Muscle layer of duodenum (tissue), 2 donors: Measurements from ENCODE around the gene EHD4.

Experiments used
- H3K27ac ChIP-seq: one replicate; pipeline ENCODE4 v1.7.0; 2013; ENCODE audit warnings: mild to moderate bottlenecking, low read length
- H3K27me3 ChIP-seq: one replicate; pipeline ENCODE4 v1.7.0; 2013; ENCODE audit warnings: low read depth, mild to moderate bottlenecking, control low read depth, low read length
- H3K36me3 ChIP-seq, 2 donors: one replicate each; pipeline ENCODE4 v1.7.0; 2013; ENCODE audit warnings: low read length in 2 of 2, control low read depth in 1 of 2, mild to moderate bottlenecking in 1 of 2; ENCODE audit not compliant: insufficient read depth in 2 of 2, control insufficient read depth in 1 of 2
- H3K4me1 ChIP-seq, 2 donors: one replicate each; pipeline ENCODE4 v1.7.0; 2013; ENCODE audit warnings: low read length in 2 of 2, mild to moderate bottlenecking in 2 of 2, control low read depth in 1 of 2, moderate library complexity in 1 of 2; ENCODE audit not compliant: insufficient read depth in 2 of 2, control insufficient read depth in 1 of 2
- H3K4me3 ChIP-seq, 2 donors: one replicate each; pipeline ENCODE4 v1.7.0; 2013; ENCODE audit warnings: low read length in 2 of 2, low read depth in 1 of 2, mild to moderate bottlenecking in 1 of 2
- H3K9me3 ChIP-seq, 2 donors: one replicate each; pipeline ENCODE4 v1.7.0; 2013; ENCODE audit warnings: low read length in 2 of 2, control low read depth in 1 of 2, mild to moderate bottlenecking in 1 of 2; ENCODE audit not compliant: control insufficient read depth in 1 of 2
- donor health status: healthy.

The EHD4 gene

DNA sequence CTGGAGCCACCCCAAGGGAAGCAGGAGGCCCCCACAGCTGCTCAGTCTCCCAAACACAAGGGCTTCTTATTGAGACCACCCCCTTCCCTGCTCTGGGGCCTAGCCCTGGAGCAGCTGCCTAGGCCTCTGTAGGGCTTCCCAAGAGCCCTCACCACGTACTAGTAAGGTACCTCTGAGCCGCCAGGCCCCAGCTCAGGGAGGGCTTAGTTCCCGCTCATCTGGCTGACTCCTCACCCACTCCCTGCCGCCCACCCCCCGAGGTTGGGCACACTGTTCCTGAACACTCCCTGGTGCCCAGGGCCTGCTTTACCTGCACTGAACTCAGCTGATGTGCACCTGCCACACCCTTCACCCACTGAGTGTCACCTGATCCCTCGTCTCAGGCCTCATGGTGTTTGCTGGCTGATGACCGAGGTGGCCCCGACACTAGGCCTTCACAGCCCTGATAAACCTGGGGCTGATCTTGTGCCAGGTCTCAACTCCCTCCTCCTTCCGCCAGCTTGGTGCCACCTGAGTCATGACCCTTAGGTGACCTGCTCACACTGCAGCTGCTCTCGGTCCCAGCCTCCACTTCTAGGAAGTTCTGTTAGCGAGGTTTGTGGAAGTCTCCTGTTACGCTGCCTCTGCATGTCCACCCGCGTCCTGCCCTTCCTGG, 60.5 kb downstream of the EHD4 start:
- H3K4me3 ChIP-seq: no peak overlapping the region
- no peak overlapping the region for H3K27ac ChIP-seq
- H3K36me3 ChIP-seq: peaks cover 16 to 25% of the 10 kb centered on the region in 2 donors
- H3K4me1 ChIP-seq: peaks cover 13 to 20% of the 10 kb centered on the region in 2 donors
- no peaks in the 10 kb centered on the region for H3K9me3 ChIP-seq
- no peaks in the 10 kb centered on the region for H3K27me3 ChIP-seq

- Histone ChIP-seq H3K4me1 (peaks cover 0 to 9% of the 10 kb centered on the region in 2 donors), H3K36me3 (peaks cover 23 to 28% of the 10 kb centered on the region in 2 donors), H3K27ac (no peak overlapping the region)
Observed at GRCh38 chr15:41908736-41909461, 63.5 kb downstream of the EHD4 start.

GRCh38 chr15:41907141-41907540, 65.2 kb downstream of the EHD4 start:
- Histone ChIP-seq H3K36me3 (peaks cover 23 to 28% of the 10 kb centered on the region in 2 donors), H3K27me3 (no peaks in the 10 kb centered on the region), H3K9me3 (no peaks in the 10 kb centered on the region), H3K4me1 (peaks cover 0 to 10% of the 10 kb centered on the region in 2 donors), H3K4me3 (no peak overlapping the region), H3K27ac (no peak overlapping the region)

More at GRCh38 chr15:41908736-41909461, 63.5 kb downstream of the EHD4 start:
- H3K27me3 ChIP-seq: no peaks in the 10 kb centered on the region
- no peak overlapping the region for H3K4me3 ChIP-seq
- no peaks in the 10 kb centered on the region for H3K9me3 ChIP-seq

DNA sequence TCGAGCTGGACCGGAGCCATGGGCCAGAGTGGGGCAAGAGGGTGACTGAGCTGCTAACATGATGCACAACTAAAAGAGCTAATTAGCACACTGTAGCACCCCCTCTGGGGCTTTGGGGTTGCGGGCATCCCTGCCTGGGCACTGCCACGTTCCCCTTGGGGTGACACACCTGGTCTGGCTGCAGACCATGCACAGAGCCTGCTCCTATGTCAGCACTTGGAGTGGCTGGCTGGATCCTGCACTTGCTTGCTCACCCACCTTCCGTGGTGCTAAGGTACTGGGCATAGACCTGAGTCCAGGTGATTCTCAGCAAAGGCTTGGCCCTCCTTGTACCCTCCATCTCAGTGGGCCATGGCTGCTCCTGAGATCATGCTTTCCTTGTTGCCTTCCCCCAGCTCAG, 65.7 kb downstream of the EHD4 start:
- Histone ChIP-seq H3K36me3 (peaks cover 23 to 28% of the 10 kb centered on the region in 2 donors), H3K4me3 (no peak overlapping the region), H3K27me3 (no peaks in the 10 kb centered on the region), H3K27ac (no peak overlapping the region), H3K4me1 (peaks cover 0 to 10% of the 10 kb centered on the region in 2 donors), H3K9me3 (no peaks in the 10 kb centered on the region)

GRCh38 chr15:41905036-41905793, 67.1 kb downstream of the EHD4 start:
- no peaks in the 10 kb centered on the region for H3K27me3 ChIP-seq
- H3K4me3 ChIP-seq: no peak overlapping the region
- H3K36me3 ChIP-seq: peaks cover 28 to 31% of the 10 kb centered on the region in 2 donors
- H3K27ac ChIP-seq: no peak overlapping the region
- H3K9me3 ChIP-seq: no peaks in the 10 kb centered on the region
- peaks cover 0 to 10% of the 10 kb centered on the region in 2 donors for H3K4me1 ChIP-seq

DNA sequence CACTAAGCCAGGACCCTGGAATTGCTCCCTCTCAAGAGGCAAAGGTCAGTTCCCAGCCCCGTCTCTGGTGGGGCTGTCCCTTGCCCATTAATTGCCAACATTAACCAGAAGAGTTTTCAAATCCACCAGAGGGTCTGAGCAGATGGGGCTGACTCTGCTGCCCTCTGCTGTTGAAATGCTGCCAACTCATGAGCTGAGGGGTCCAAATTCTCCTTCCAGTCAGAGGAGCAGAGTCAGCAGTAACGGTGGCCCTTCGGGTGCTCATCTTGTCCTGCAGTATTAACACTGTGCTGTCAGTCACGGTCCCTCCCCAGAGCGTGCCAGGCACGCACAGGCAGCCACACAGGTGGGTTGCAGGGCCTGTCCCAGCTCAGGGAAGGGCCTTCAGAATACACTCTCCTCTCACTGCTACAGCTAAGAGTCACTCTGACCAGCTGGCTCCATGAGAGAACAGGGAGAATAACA, 67.8 kb downstream of the EHD4 start:
- peaks cover 0 to 10% of the 10 kb centered on the region in 2 donors for H3K4me1 ChIP-seq
- H3K4me3 ChIP-seq: no peak overlapping the region
- no peaks in the 10 kb centered on the region for H3K9me3 ChIP-seq
- peaks cover 25 to 35% of the 10 kb centered on the region in 2 donors for H3K36me3 ChIP-seq
- no peaks in the 10 kb centered on the region for H3K27me3 ChIP-seq
- no peak overlapping the region for H3K27ac ChIP-seq

DNA sequence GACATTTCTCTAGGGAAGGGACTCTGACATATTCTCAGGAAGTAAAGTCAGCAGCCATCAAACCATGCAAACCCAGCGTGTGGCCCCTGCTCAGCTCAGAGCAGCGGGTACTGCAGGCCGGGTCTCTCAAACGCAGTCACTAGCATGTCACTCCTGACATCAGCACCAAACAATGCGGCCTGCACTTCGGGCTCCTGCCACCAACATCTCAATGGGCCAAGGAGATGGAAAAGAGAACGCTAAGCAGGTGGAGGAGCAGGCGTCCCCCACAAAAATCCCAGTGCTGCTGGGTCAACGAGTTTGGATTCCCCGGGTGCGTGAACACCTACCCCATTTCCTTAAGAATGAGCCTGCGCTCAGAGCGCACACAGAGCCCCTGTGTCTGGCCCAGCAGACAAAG, 68.6 kb downstream of the EHD4 start:
- Histone ChIP-seq H3K4me1 (peaks cover 0 to 10% of the 10 kb centered on the region in 2 donors), H3K36me3 (peaks cover 17 to 28% of the 10 kb centered on the region in 2 donors), H3K9me3 (no peaks in the 10 kb centered on the region), H3K27ac (no peak overlapping the region), H3K4me3 (no peak overlapping the region), H3K27me3 (no peaks in the 10 kb centered on the region)

- no peaks in the 10 kb centered on the region for H3K27me3 ChIP-seq
- no peak overlapping the region for H3K27ac ChIP-seq
- H3K36me3 ChIP-seq: peaks cover 4 to 16% of the 10 kb centered on the region in 2 donors
- no peak overlapping the region for H3K4me3 ChIP-seq
- no peaks in the 10 kb centered on the region for H3K9me3 ChIP-seq
- H3K4me1 ChIP-seq: peaks cover 0 to 10% of the 10 kb centered on the region in 2 donors
Observed at GRCh38 chr15:41901431-41901830, 70.9 kb downstream of the EHD4 start.

- H3K4me1 ChIP-seq: peaks cover 0 to 10% of the 10 kb centered on the region in 2 donors
- peaks cover 4 to 13% of the 10 kb centered on the region in 2 donors for H3K36me3 ChIP-seq
- H3K27ac ChIP-seq: no peak overlapping the region
- H3K9me3 ChIP-seq: no peaks in the 10 kb centered on the region
- H3K4me3 ChIP-seq: no peak overlapping the region
- H3K27me3 ChIP-seq: no peaks in the 10 kb centered on the region
Observed at GRCh38 chr15:41900526-41901380, 71.6 kb downstream of the EHD4 start.

DNA sequence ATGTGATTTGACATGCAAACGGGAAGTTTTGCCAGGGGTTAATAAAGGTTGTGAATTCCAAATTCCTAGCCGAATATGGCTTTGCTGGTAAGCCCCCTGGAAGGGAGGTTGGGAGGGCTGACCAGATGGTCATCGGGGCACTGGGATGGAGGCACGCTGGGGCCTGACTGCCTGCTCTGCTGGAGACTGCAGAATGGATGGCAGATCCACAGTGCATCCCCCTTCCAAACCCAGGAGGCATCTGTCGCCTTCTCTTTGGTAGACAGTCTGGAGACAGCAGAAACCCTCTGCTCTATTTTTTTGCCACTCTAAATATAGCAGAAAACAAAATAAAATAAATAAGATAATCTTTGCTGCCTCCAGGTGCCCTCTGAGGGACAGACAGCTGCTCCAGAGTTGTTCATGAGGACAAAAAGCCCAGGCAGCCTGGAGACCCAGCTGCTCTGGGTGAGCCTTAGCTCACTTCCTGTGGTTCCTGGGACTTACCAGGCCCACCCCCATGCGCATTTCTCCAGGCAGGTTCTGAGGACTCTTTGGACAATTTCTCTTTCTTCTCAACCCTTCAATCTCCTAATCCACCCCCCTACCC, 72.4 kb downstream of the EHD4 start:
- Histone ChIP-seq H3K27ac (no peak overlapping the region), H3K27me3 (no peaks in the 10 kb centered on the region), H3K4me1 (peaks cover 0 to 15% of the 10 kb centered on the region in 2 donors), H3K36me3 (peaks cover 4 to 13% of the 10 kb centered on the region in 2 donors), H3K9me3 (no peaks in the 10 kb centered on the region), H3K4me3 (no peak overlapping the region)
